GM12878 (cell line): ENCODE measurements around the gene DMKN. TPM values are rescaled to one million over a fixed set of nuclear protein-coding genes. Genes with fewer than 3 reads are reported as not detected.

Experiments
- BACH1 ChIP-seq: fragments of 450-650 bp; IDR thresholded peaks from 2 replicates; pipeline ENCODE4 v1.6.1; 2017; ENCODE audit warnings: mild to moderate bottlenecking, borderline replicate concordance
- DPF2 ChIP-seq: fragments of 450-650 bp; IDR thresholded peaks from 2 replicates; pipeline ENCODE4 v1.6.1; 2017; ENCODE audit warnings: mild to moderate bottlenecking
- IKZF1 ChIP-seq: fragments of 450-650 bp; conservative IDR thresholded peaks from 2 replicates; pipeline ENCODE4 v1.6.1; 2017; ENCODE audit warnings: antibody characterized with exemption, mild to moderate bottlenecking
- KLF5 ChIP-seq: fragments of 450-650 bp; IDR thresholded peaks from 2 replicates; pipeline ENCODE4 v1.6.1; 2014; ENCODE audit warnings: mild to moderate bottlenecking; ENCODE audit not compliant: partially characterized antibody
- NBN ChIP-seq: fragments of 450-650 bp; IDR thresholded peaks from 2 replicates; pipeline ENCODE4 v1.6.1; 2016
- NFYB ChIP-seq: IDR thresholded peaks from 2 replicates; pipeline ENCODE4 v1.6.1; 2011; ENCODE audit warnings: low read depth, mild to moderate bottlenecking, low read length, improper control_type of control experiment, moderate library complexity; ENCODE audit not compliant: insufficient read depth
- NR2C2 ChIP-seq: IDR thresholded peaks from 2 replicates; pipeline ENCODE4 v1.6.1; 2011; ENCODE audit warnings: borderline replicate concordance, low read depth; ENCODE audit not compliant: control insufficient read depth, insufficient read length
- NR2F1 ChIP-seq: fragments of 450-650 bp; conservative IDR thresholded peaks from 2 replicates; pipeline ENCODE4 v1.6.1; 2017; ENCODE audit warnings: mild to moderate bottlenecking
- NRF1 ChIP-seq: conservative IDR thresholded peaks from 2 replicates; pipeline ENCODE4 v1.6.1; 2011; ENCODE audit warnings: mild to moderate bottlenecking, low read depth, low read length, improper control_type of control experiment
- POLR2AphosphoS2 ChIP-seq: IDR thresholded peaks from 2 replicates; pipeline ENCODE4 v1.6.1; 2011; ENCODE audit warnings: low read depth, mild to moderate bottlenecking, low read length, improper control_type of control experiment, moderate library complexity
- POU2F2 ChIP-seq: IDR thresholded peaks from 3 replicates; pipeline ENCODE4 v1.6.1; 2011; ENCODE audit warnings: low read depth, mild to moderate bottlenecking, low read length, borderline replicate concordance
- RCOR1 ChIP-seq: conservative IDR thresholded peaks from 2 replicates; pipeline ENCODE4 v1.6.1; 2012; ENCODE audit warnings: low read depth, low read length, improper control_type of control experiment
- RELA ChIP-seq: fragments of 450-650 bp; IDR thresholded peaks from 2 replicates; pipeline ENCODE4 v1.8.0; 2014; ENCODE audit warnings: borderline replicate concordance; ENCODE audit not compliant: partially characterized antibody
- RUNX3 ChIP-seq: IDR thresholded peaks from 2 replicates; pipeline ENCODE4 v1.6.1; 2012; ENCODE audit warnings: low read length, inconsistent platforms
- STAT1 ChIP-seq: fragments of 450-650 bp; conservative IDR thresholded peaks from 2 replicates; pipeline ENCODE4 v1.6.1; 2014; ENCODE audit warnings: antibody characterized with exemption, mild to moderate bottlenecking
- YY1 ChIP-seq: IDR thresholded peaks from 2 replicates; pipeline ENCODE4 v1.6.1; 2011; ENCODE audit warnings: low read depth, mild to moderate bottlenecking, low read length
- ZNF207 ChIP-seq: fragments of 450-650 bp; IDR thresholded peaks from 2 replicates; pipeline ENCODE4 v1.6.1; 2014; ENCODE audit warnings: antibody characterized with exemption, mild to moderate bottlenecking, borderline replicate concordance
- ZNF274 ChIP-seq: IDR thresholded peaks from one replicate; pipeline ENCODE4 v1.8.0; 2011; ENCODE audit not compliant: insufficient read length, insufficient read depth
- ZSCAN29 ChIP-seq: fragments of 450-650 bp; IDR thresholded peaks from 2 replicates; pipeline ENCODE4 v1.6.1; 2017; ENCODE audit warnings: mild to moderate bottlenecking, moderate library complexity
- polyA plus RNA-seq, 11 experiments: library from polyadenylated mRNA; depleted of rRNA in 4 of 11; unstranded in 6 of 11; stranded (reverse) in 5 of 11; fragments of >200 nt; fragmentation: Nextera tagmentation in 4 of 11; fragmentation: Illumina TruSeq in 1 of 11; extraction: Ambion mirVana in 4 of 11; extraction: Trizol in 1 of 11; gene quantifications; 1 replicate in 1 of 11; 2 replicates in 10 of 11; pipeline versions ENCODE4 v1.2.1 to v1.2.3, GENCODE V29; 2011 to 2016; ENCODE audit warnings: inconsistent platforms in 2 of 11, missing spikeins in 2 of 11, low read depth in 1 of 11
- total RNA-seq, 4 experiments: library from RNA; depleted of rRNA in 3 of 4; stranded (reverse); fragments of >200 nt in 3 of 4; fragmentation: Illumina TruSeq in 1 of 4; extraction: Trizol in 1 of 4; gene quantifications; 2 replicates each; pipeline versions ENCODE4 v1.2.1 to v1.2.3, GENCODE V29; 2013 to 2021
- TF ChIP-seq, protein P1 (sequence below): fragments of 450-650 bp; conservative IDR thresholded peaks from 2 replicates; pipeline ENCODE4 v1.6.1; 2017; ENCODE audit warnings: mild to moderate bottlenecking, moderate library complexity
- TF ChIP-seq, protein P2 (sequence below): fragments of 450-650 bp; IDR thresholded peaks from 2 replicates; pipeline ENCODE4 v1.6.1; 2018; ENCODE audit warnings: borderline replicate concordance, mild to moderate bottlenecking; ENCODE audit not compliant: partially characterized antibody
- TF ChIP-seq, protein P3 (sequence below): IDR thresholded peaks from 2 replicates; pipeline ENCODE4 v1.6.1; 2012; ENCODE audit warnings: low read depth, low read length, improper control_type of control experiment

The DMKN gene
- total and polyA plus RNA-seq, 10 of the 15 experiments (the other 5 are each of a cell fraction or from before 2014, with no cell fraction given), result 36.4 to 114 (median 58.6) TPM

DNA sequence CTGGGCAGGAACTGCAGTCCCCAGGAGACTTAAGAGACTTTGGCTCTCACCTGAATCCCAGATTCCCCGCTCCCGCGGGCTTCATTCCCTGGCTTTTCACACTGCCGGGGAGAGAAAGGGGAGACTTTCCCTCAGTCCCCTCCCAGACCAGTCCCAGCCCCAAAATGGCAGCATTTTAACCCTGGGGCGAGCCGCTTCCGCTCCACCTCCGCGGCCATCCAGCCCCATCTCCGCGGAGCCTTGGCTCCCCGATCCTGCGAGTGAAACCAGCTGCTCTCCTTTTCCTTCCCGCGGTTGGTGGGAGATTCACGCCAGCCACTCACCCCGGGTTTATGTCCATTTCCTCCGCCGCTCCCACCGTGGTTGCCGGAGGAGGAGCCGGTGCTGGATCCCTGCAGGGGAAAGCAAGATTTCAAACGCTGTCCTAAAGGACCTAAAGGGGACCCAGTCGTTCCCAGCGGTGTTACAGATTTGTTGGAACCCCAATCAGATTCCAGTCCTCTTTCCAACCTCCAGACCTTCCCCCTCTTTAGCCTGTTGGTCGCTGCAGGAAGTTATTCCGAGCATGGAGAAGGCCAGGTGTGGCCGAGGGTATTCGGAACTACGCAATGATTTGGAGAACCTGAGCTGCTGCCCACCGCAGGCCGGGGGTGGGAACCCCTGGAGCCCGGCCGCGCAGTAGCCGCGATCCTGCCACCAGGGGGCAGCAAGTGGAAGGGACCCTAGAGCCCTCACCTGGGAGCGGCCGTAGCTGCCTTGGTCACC is 3.4 kb downstream of the DMKN start (continued):
- TF ChIP-seq ZNF274, result no peak
- TF ChIP-seq, protein P1, sequence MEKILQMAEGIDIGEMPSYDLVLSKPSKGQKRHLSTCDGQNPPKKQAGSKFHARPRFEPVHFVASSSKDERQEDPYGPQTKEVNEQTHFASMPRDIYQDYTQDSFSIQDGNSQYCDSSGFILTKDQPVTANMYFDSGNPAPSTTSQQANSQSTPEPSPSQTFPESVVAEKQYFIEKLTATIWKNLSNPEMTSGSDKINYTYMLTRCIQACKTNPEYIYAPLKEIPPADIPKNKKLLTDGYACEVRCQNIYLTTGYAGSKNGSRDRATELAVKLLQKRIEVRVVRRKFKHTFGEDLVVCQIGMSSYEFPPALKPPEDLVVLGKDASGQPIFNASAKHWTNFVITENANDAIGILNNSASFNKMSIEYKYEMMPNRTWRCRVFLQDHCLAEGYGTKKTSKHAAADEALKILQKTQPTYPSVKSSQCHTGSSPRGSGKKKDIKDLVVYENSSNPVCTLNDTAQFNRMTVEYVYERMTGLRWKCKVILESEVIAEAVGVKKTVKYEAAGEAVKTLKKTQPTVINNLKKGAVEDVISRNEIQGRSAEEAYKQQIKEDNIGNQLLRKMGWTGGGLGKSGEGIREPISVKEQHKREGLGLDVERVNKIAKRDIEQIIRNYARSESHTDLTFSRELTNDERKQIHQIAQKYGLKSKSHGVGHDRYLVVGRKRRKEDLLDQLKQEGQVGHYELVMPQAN, result no peak
- TF ChIP-seq NRF1, result no peak
- no peak; the same call in 2 of the 3 replicates for TF ChIP-seq POU2F2
- TF ChIP-seq NFYB, result no peak
- peak; percentile 90 for TF ChIP-seq YY1
- TF ChIP-seq, protein P2, sequence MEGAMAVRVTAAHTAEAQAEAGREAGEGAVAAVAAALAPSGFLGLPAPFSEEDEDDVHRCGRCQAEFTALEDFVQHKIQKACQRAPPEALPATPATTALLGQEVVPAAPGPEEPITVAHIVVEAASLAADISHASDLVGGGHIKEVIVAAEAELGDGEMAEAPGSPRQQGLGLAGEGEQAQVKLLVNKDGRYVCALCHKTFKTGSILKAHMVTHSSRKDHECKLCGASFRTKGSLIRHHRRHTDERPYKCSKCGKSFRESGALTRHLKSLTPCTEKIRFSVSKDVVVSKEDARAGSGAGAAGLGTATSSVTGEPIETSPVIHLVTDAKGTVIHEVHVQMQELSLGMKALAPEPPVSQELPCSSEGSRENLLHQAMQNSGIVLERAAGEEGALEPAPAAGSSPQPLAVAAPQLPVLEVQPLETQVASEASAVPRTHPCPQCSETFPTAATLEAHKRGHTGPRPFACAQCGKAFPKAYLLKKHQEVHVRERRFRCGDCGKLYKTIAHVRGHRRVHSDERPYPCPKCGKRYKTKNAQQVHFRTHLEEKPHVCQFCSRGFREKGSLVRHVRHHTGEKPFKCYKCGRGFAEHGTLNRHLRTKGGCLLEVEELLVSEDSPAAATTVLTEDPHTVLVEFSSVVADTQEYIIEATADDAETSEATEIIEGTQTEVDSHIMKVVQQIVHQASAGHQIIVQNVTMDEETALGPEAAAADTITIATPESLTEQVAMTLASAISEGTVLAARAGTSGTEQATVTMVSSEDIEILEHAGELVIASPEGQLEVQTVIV, result no peak
- TF ChIP-seq ZSCAN29, result no peak
- no peak for TF ChIP-seq DPF2
- TF ChIP-seq NBN, result peak; percentile 76
- no peak for TF ChIP-seq ZNF207
- 0 out of 2 replicates have a peak, but pooled peaks have one; percentile 23 for TF ChIP-seq BACH1
- no peak for TF ChIP-seq POLR2AphosphoS2
- peak; percentile 31 for TF ChIP-seq RELA
- peak; percentile 83 for TF ChIP-seq IKZF1
- no peak for TF ChIP-seq RCOR1
- no peak for TF ChIP-seq NR2C2
- TF ChIP-seq RUNX3, result peak; percentile 58
- no peak for TF ChIP-seq STAT1
- TF ChIP-seq, protein P3, sequence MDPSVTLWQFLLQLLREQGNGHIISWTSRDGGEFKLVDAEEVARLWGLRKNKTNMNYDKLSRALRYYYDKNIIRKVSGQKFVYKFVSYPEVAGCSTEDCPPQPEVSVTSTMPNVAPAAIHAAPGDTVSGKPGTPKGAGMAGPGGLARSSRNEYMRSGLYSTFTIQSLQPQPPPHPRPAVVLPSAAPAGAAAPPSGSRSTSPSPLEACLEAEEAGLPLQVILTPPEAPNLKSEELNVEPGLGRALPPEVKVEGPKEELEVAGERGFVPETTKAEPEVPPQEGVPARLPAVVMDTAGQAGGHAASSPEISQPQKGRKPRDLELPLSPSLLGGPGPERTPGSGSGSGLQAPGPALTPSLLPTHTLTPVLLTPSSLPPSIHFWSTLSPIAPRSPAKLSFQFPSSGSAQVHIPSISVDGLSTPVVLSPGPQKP, result no peak
- TF ChIP-seq KLF5, result no peak
- no peak for TF ChIP-seq NR2F1
